ENCODE results near the gene FKBP14. TPM values are rescaled to one million over a fixed set of nuclear protein-coding genes. Genes with fewer than 3 reads are reported as not detected.

FKBP14 gene
- total RNA-seq, 1 experiment from 2014 or later, result 11.5 TPM

DNA sequence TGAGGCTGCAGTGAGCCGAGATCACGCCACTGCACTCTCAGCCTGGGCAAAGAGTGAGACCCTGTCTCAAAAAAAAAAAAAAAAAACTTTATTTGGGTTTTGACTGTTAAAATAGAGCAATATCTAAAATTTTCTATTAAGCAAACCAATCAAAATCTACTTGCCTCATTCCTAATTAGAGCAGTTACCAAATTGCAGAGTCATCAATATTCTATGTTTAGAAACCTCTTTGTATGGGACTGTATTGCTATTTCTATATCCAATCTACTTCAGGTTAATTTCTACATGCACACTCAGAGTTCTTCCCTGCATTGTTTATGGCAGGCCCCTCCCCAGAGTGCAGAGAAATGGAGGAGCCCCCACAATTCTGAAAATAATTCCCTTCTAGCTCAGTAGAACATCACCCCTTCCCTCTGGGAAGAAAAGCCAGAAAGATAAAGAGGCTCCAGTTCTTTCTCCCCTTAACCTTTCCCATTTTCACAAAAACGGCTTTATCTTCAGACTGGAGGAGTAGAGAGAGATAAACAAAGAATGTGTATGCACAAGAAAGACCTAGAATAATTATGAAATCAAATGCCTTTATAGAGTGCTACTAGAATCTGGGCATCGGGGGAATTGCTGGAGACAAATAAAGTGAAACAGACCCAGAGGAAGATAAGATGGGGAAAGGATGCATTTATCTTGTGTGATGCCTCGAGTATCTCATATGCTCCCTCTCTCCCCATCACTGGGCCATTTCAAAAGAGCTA is 54.8 kb downstream of the FKBP14 start:
- Histone ChIP-seq H2BK12ac (ENCODE audit: insufficient read length, low read depth, low read length) (no peak overlapping the region), H3K23me2 (ENCODE audit: insufficient read length, low read depth, low read length, poor library complexity, severe bottlenecking) (no peaks in the 10 kb centered on the region), H2BK20ac (ENCODE audit: low read depth, low read length, poor library complexity, severe bottlenecking) (no peak overlapping the region), H3K4me2 (ENCODE audit: insufficient read depth, insufficient read length, low read length) (no peak overlapping the region), H3K27me3 (ENCODE audit: insufficient read depth, low read length) (no peaks in the 10 kb centered on the region), H3K79me1 (ENCODE audit: insufficient read depth, low read depth, low read length, poor library complexity, severe bottlenecking) (peaks cover 22% of the 10 kb centered on the region), H4K8ac (replicated peaks; ENCODE audit: insufficient read length, low read depth, low read length) (no peak overlapping the region), H2AK5ac (ENCODE audit: insufficient read length, low read length) (no peak overlapping the region), H3K14ac (ENCODE audit: insufficient read depth, low read length) (no peak overlapping the region), H2AFZ (ENCODE audit: low read length) (no peak overlapping the region), H2BK5ac (ENCODE audit: insufficient read length, low read length) (no peak overlapping the region), H2BK120ac (ENCODE audit: low read depth, low read length, poor library complexity, severe bottlenecking) (no peak overlapping the region), H4K5ac (ENCODE audit: insufficient read length, low read depth, low read length) (no peak overlapping the region), H3K23ac (ENCODE audit: insufficient read length, low read depth, low read length) (no peak overlapping the region), H2BK15ac (ENCODE audit: low read depth, low read length) (no peak overlapping the region), H3T11ph (ENCODE audit: low read length) (no peak overlapping the region), H3K18ac (ENCODE audit: insufficient read length, low read depth, low read length) (no peak overlapping the region), H3K9me3 (ENCODE audit: control insufficient read depth, low read depth, low read length) (no peaks in the 10 kb centered on the region), H4K91ac (ENCODE audit: insufficient read length, low read depth, low read length) (no peak overlapping the region), H3K79me2 (ENCODE audit: insufficient read depth, low read length) (peaks cover 6% of the 10 kb centered on the region; the same call in 1 of the 2 replicates), H4K20me1 (ENCODE audit: control insufficient read depth, insufficient read depth, insufficient read length) (no peaks in the 10 kb centered on the region), H3K27ac (ENCODE audit: insufficient read length, low read depth, low read length) (no peak overlapping the region), H3K56ac (ENCODE audit: insufficient read length, low read depth, low read length) (no peak overlapping the region), H3K9ac (ENCODE audit: extremely low read depth, insufficient read length, low read length) (no peak overlapping the region), H3K4me1 (ENCODE audit: insufficient read depth, low read length) (no peaks in the 10 kb centered on the region), H3K4ac (ENCODE audit: low read depth, low read length) (no peak overlapping the region)
- H3K9me3 Mint-ChIP-seq, result peaks cover 0 to 6% of the 10 kb centered on the region in 2 experiments; a peak in 2 of 5 replicates
- no peaks in the 10 kb centered on the region for H3K27me3 Mint-ChIP-seq (ENCODE audit: low read depth)
- peaks cover 12 to 23% of the 10 kb centered on the region in 2 experiments for H3K4me1 Mint-ChIP-seq
- H3K36me3 Mint-ChIP-seq (ENCODE audit: insufficient read depth in 1 of 3, low read depth in 3 of 3), result peaks cover 9 to 21% (median 19%) of the 10 kb centered on the region in 3 experiments
- TF ChIP-seq, protein P1, sequence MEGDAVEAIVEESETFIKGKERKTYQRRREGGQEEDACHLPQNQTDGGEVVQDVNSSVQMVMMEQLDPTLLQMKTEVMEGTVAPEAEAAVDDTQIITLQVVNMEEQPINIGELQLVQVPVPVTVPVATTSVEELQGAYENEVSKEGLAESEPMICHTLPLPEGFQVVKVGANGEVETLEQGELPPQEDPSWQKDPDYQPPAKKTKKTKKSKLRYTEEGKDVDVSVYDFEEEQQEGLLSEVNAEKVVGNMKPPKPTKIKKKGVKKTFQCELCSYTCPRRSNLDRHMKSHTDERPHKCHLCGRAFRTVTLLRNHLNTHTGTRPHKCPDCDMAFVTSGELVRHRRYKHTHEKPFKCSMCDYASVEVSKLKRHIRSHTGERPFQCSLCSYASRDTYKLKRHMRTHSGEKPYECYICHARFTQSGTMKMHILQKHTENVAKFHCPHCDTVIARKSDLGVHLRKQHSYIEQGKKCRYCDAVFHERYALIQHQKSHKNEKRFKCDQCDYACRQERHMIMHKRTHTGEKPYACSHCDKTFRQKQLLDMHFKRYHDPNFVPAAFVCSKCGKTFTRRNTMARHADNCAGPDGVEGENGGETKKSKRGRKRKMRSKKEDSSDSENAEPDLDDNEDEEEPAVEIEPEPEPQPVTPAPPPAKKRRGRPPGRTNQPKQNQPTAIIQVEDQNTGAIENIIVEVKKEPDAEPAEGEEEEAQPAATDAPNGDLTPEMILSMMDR (conservative IDR thresholded peaks at IDR 0.05), result no peak
- no CpG with 5 or more reads among the region's 5 CpGs for WGBS (ENCODE audit: extremely low coverage, insufficient read length, low lambda C conversion rate)
- H3K4me3 Mint-ChIP-seq, result no peak overlapping the region
- no peak for DNase-seq
- H3K27ac Mint-ChIP-seq, result no peak overlapping the region; a peak in 1 of 7 replicates

All from H9 (cell line).